Ammon's horn (tissue), 1 donor: Measurements from ENCODE around the gene HOXB3.

ENCODE experiments used
- DNase-seq: peaks from one replicate; pipeline ENCODE4 v3.0.0-alpha.2; 2016; ENCODE audit warnings: low spot score

HOXB3 gene

GRCh38 chr17:48597778-48598631 is 8.0 kb upstream of the HOXB3 start:
- DNase-seq: no peak

- DNase-seq: no peak
Observed at GRCh38 chr17:48597528-48597777, 7.4 kb upstream of the HOXB3 start.

GRCh38 chr17:48596735-48597527 is 6.9 kb upstream of the HOXB3 start:
- no peak for DNase-seq

GRCh38 chr17:48596000-48596734 is 6.1 kb upstream of the HOXB3 start:
- no peak for DNase-seq

GRCh38 chr17:48595278-48595999 is 5.4 kb upstream of the HOXB3 start:
- no peak for DNase-seq

- DNase-seq: no peak
Observed at GRCh38 chr17:48594538-48595277, 4.7 kb upstream of the HOXB3 start.

- no peak for DNase-seq
Observed at GRCh38 chr17:48593840-48594537, 3.9 kb upstream of the HOXB3 start.

- no peak for DNase-seq
Observed at GRCh38 chr17:48593126-48593829, 3.2 kb upstream of the HOXB3 start, which contains the start of gene HOXB5. TSS of gene HOXB5 (minus strand) at chr17:48593779. CDS start at chr17:48593682, 97 bp downstream.

GRCh38 chr17:48592577-48592976 is 2.5 kb upstream of the HOXB3 start:
- DNase-seq: no peak

- DNase-seq: no peak
Observed at GRCh38 chr17:48592057-48592514, 2.0 kb upstream of the HOXB3 start.

- DNase-seq: no peak
Observed at GRCh38 chr17:48591255-48592056, 1.4 kb upstream of the HOXB3 start.

- no peak for DNase-seq
Observed at GRCh38 chr17:48590607-48591161, 643 bp upstream of the HOXB3 start.

- no peak for DNase-seq
Observed at GRCh38 chr17:48589060-48589830, 796 bp downstream of the HOXB3 start.

- DNase-seq: no peak
Observed at GRCh38 chr17:48588528-48588927, 1.5 kb downstream of the HOXB3 start.

GRCh38 chr17:48588074-48588415 is 2.0 kb downstream of the HOXB3 start:
- DNase-seq: no peak

GRCh38 chr17:48587276-48588073 is 2.6 kb downstream of the HOXB3 start:
- no peak for DNase-seq
